ENCODE measurements around the gene EVA1B.

DNA sequence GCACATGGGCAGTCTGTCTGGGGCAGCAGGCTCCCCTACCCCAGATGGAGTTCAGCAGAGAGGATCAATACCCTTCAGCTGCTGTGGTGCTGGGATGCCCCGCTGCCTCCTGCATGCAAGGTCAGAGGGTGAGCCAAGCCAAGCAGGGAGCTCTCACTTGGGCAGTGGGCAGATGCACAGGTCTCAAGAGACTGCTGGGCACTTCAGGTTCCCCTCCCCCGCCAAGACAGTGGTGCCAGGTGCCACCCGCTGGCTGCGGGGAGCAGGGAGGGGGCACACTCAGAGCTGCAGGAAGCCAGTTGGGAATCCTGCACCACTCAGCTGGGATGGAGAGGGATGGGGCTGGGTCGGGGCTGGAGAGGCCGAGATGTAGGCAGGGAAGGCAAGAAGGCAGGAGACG lies 15.8 kb upstream of the EVA1B start:
- TF ChIP-seq, protein P1, sequence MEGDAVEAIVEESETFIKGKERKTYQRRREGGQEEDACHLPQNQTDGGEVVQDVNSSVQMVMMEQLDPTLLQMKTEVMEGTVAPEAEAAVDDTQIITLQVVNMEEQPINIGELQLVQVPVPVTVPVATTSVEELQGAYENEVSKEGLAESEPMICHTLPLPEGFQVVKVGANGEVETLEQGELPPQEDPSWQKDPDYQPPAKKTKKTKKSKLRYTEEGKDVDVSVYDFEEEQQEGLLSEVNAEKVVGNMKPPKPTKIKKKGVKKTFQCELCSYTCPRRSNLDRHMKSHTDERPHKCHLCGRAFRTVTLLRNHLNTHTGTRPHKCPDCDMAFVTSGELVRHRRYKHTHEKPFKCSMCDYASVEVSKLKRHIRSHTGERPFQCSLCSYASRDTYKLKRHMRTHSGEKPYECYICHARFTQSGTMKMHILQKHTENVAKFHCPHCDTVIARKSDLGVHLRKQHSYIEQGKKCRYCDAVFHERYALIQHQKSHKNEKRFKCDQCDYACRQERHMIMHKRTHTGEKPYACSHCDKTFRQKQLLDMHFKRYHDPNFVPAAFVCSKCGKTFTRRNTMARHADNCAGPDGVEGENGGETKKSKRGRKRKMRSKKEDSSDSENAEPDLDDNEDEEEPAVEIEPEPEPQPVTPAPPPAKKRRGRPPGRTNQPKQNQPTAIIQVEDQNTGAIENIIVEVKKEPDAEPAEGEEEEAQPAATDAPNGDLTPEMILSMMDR (IDR thresholded peaks at IDR 0.05; ENCODE audit: insufficient read depth, low read length) = no peak
- TF ChIP-seq, protein P2, sequence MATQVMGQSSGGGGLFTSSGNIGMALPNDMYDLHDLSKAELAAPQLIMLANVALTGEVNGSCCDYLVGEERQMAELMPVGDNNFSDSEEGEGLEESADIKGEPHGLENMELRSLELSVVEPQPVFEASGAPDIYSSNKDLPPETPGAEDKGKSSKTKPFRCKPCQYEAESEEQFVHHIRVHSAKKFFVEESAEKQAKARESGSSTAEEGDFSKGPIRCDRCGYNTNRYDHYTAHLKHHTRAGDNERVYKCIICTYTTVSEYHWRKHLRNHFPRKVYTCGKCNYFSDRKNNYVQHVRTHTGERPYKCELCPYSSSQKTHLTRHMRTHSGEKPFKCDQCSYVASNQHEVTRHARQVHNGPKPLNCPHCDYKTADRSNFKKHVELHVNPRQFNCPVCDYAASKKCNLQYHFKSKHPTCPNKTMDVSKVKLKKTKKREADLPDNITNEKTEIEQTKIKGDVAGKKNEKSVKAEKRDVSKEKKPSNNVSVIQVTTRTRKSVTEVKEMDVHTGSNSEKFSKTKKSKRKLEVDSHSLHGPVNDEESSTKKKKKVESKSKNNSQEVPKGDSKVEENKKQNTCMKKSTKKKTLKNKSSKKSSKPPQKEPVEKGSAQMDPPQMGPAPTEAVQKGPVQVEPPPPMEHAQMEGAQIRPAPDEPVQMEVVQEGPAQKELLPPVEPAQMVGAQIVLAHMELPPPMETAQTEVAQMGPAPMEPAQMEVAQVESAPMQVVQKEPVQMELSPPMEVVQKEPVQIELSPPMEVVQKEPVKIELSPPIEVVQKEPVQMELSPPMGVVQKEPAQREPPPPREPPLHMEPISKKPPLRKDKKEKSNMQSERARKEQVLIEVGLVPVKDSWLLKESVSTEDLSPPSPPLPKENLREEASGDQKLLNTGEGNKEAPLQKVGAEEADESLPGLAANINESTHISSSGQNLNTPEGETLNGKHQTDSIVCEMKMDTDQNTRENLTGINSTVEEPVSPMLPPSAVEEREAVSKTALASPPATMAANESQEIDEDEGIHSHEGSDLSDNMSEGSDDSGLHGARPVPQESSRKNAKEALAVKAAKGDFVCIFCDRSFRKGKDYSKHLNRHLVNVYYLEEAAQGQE (IDR thresholded peaks at IDR 0.05; ENCODE audit: insufficient replicate concordance, low read depth) = no peak
- TF ChIP-seq SPI1 (IDR thresholded peaks at IDR 0.05; ENCODE audit: borderline replicate concordance, low read depth) = no peak
- no peak for TF ChIP-seq POLR2AphosphoS5 (IDR thresholded peaks at IDR 0.05; ENCODE audit: low read depth)
